Mesenchymal stem cell (in vitro differentiated cells and primary cell): Measurements from ENCODE around the gene DLL1. TPM values are rescaled to one million over a fixed set of nuclear protein-coding genes. Genes with fewer than 3 reads are reported as not detected.

Experiments
- small RNA-seq: library from polyadenylated mRNA; stranded (forward); fragments of <200 nt; extraction: miRNeasy Mini kit (QIAGEN cat#:217004); gene quantifications from one replicate; pipeline ENCODE3, GENCODE V24; 2013; ENCODE audit warnings: low read depth

DLL1 gene

Small RNAs within 50 kb of the gene (small RNA-seq; reads per million reads assigned to genes)
- not detected for gene MIR4644
